GM21825 (cell line): Measurements from ENCODE around the gene MTA1.

Experiments
- ATAC-seq: cut with Tn5 transposase; IDR thresholded peaks from one replicate; pipeline ENCODE4 v1.9.1; 2021; ENCODE audit warnings: mild to moderate bottlenecking, moderate library complexity; ENCODE audit not compliant: unreplicated experiment

The MTA1 gene

DNA sequence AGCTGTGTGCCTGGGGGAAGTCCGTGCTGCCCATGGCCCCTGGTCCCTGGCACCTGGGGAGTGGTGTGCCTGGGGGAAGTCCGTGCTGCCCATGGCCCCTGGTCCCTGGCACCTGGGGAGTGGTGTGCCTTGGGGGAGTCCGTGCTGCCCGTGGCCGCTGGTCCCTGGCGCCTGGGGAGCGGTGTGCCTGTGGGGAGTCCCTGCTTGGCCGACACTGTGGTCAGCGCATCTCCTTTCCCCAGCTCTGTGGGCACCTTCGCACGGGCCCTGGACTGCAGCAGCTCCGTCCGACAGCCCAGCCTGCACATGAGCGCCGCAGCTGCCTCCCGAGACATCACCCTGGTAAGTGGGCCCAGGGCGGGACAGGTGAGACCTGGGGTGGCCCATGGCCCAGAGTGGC, 40.5 kb downstream of the MTA1 start:
- ATAC-seq = no peak

DNA sequence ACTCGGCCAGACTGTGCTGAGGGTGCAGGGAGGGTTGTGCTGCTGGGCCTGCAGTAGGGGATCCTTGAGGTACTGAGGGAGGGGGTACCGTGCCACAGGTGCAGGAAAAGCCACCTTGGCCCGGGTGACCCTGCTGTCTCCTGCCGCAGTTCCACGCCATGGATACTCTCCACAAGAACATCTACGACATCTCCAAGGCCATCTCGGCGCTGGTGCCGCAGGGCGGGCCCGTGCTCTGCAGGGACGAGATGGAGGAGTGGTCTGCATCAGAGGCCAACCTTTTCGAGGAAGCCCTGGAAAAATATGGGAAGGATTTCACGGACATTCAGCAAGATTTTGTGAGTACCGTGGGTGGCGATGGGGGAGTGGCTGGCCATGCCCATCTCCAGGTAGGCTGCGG, 41.0 kb downstream of the MTA1 start:
- no peak for ATAC-seq

DNA sequence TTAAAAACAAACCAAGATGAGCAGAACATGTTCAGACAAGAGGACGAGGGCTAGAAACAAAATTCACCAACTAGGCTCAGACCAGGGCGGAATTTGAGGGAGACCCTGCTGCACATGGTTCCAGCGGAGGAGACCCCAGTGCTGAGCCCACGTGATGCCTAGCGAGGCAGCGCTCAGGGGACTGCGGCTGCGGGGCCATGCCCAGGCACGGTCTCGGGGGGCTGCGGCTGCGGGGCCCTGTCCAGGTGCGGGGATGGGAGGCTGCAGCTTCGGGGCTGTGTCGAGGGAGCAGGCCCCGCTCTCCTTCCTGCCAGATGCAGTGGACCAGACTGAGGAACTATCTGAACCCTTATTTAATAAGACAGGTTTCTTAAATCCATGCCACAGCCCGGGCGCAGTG, 42.3 kb downstream of the MTA1 start:
- no peak for ATAC-seq

DNA sequence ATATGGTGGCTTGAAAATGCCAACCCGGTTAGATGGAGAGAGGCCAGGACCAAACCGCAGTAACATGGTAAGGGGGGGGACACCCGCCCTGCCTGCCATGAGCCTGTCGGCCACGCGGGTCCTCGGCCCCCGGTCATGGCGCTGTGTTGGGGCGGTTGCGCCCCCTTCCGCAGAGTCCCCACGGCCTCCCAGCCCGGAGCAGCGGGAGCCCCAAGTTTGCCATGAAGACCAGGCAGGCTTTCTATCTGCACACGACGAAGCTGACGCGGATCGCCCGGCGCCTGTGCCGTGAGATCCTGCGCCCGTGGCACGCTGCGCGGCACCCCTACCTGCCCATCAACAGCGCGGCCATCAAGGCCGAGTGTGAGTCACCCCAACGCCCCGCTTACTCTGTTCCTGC, 44.9 kb downstream of the MTA1 start:
- no peak for ATAC-seq

DNA sequence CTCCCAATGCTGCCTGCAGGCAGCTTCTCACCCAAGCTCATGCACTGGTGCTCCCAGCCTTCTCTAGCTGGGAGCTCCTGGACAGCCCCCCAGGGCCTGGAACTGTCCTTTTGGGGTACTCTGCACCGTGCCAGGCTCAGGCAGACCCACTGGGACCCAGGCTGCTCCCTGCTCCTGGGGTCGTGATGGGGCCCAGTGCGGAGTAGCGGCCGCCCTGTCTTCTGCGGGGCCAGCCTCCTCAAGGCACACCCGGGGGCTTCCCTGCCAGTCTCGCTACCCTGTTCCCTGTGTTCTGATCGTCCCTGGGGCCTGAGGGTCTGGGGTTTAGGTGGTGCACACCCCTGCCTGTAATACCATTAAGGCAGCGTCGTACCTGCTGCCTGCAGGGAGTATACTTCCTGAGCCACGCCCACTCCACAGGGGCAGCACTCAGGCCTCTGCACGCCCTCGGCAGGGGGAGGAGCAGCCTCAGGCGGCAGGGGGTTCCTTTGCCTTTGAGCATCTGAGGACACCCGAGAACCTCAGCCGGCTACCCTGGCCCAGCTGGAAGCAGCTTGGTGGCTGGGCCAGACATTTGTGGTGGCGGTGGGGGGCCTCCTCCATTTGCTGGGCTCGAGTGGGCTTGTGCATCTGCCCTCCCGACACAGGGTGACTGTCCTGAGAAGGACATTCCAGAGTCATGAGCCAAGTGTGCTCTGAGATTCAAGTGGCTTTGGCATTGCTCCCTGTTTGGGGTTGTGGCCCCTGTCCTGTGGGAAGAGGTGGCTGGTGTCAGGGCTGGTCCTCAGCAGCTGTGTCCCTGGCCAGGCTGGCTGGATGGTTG, 45.8 kb downstream of the MTA1 start:
- ATAC-seq = no peak

DNA sequence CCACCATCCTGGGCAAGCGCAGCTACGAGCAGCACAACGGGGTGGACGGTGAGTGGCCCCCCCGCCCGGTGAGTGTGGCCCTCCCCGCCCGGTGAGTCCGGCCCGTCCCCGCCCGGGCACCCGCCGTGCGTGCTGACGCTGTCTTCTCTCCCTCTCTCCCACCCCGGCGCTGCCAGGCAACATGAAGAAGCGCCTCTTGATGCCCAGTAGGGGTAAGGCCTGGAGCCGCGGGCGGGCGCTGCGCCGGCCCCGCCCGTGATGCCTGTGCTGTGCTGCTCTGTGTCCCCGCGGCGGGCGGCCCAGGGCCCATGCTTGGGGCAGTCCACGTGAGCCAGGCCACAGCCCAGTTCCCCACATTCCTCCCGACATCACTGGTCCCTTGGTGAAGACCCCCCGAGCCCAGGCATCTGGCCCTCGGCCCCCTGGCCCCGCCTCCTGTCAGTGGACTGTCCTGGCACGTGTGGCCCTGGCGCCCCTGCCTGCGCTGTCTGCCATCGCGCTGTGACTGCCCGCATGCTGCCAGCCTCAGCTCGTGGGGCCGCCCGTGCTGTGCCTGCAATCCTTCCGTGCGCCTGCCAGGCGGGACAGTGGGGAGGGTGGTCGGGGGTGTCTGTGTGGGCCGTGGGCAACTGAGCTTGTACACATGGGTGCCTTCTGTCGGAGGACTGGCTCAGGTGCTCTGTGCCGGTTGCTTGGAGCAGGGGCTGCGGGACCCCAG, 47.1 kb downstream of the MTA1 start:
- ATAC-seq = no peak

DNA sequence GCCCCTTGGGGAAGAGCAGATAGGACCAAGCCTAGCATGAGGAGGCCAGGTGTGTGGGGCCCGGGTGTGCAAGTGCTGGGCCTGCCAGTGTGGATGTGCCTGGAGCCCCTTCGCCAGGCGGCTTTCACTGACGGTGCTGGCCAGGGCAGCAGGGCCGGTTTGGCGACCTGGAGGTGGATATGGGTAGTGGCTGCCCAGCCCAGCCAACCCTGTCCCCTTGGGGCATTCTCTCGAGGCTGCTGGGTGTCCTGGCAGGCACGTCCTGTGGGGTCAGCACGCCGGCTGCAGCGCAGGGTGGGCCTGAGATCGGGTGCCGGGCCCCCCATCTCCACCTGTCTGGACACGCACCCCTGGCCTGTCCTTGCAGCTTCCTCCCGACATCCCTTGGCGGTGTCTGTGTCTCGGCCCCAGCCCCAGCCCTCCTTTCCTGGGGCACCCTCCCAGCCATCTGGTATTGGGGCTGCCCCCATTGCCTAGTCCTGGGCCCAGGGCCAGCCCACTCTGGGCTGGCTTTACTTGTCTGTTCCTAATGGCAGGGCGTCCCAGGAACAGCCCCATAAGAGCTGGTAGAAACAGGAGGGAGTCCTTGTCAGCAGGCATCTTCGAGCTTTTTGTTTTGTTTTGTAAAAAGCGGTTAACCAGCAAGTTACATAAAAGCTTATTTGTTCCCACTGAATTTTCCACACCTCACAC, 47.8 kb downstream of the MTA1 start:
- ATAC-seq = no peak

DNA sequence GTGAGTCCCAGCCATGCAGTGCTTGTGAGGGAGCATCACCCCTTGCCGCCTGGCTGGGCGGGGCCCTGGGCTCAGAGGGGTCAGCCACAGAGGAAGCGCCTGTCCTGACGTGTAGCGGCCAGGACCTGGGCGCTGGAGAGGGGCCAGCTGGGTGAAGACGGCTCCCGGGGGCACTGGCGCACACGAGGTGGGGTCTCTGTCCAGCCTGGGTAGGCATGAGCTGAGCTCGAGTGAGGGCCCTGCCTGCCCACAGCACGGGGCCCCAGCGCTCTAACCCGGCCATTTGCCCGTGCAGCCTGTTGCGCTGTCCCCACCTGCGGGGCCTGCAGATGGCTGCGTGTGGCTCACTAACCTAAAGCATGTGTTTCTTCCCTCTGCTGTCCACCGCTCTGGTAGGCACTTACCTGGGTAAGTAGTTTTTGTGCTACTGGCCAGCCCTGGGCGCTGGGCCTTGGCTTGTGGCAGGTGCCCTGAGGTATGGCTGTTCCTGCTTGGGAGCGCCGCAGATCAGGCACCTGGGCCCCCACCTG, 48.4 kb downstream of the MTA1 start:
- no peak for ATAC-seq

DNA sequence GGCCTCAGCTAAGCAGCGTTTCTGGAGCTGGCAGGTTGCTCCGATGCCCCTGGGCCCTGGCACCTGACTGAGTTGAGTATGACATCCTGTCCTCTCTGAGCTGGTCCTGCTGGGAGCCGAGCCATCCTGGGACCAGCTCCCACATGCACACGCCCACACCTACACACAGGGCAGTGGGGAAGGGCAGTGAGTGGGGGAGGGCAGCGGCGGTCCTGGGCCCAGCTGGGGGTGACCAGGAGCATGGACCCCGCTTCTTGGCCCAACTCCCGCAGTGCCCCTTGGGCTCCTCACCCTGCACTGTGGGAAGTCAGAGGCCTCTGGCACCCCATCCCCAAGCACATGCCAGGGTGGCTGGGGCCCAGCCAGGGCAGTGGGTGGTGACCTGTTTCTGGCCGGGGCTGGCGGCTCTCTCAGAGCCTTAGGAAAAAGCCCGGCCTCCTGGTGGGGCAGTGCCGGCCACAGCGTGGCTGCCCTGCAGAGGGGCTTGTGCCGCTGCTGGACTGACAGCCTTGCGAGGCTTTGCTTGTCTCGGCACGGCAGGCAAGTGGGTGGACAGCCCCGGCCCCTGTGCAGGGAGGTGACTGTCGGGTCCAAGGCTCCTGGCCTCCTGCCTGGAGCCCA, 49.1 kb downstream of the MTA1 start:
- ATAC-seq = no peak

DNA sequence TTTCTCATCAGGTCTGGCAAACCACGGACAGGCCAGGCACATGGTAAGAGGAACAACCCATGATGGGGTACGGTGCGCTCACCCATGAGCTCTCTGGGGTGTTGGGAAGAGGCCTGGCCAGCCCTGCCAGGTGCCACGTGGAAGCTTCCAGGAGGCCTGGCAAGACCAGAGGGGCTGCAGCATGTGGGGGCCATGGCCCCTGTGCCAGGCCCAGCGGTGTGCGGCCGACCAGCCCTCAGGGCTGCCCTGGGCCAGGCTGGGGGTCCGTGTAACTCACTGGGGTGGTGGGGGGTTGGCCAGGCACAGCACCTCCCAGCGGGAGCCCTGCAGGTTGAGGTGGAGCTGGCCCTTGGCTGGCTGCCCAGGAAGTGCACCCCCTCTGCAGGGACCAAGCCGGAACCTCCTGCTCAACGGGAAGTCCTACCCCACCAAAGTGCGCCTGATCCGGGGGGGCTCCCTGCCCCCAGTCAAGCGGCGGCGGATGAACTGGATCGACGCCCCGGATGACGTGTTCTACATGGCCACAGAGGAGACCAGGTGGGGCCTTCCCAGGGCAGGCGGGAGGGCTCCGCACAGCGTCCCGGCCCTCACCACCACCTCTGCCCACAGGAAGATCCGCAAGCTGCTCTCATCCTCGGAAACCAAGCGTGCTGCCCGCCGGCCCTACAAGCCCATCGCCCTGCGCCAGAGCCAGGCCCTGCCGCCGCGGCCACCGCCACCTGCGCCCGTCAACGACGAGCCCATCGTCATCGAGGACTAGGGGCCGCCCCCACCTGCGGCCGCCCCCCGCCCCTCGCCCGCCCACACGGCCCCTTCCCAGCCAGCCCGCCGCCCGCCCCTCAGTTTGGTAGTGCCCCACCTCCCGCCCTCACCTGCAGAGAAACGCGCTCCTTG, 50.1 kb downstream of the MTA1 start:
- ATAC-seq = no peak

DNA sequence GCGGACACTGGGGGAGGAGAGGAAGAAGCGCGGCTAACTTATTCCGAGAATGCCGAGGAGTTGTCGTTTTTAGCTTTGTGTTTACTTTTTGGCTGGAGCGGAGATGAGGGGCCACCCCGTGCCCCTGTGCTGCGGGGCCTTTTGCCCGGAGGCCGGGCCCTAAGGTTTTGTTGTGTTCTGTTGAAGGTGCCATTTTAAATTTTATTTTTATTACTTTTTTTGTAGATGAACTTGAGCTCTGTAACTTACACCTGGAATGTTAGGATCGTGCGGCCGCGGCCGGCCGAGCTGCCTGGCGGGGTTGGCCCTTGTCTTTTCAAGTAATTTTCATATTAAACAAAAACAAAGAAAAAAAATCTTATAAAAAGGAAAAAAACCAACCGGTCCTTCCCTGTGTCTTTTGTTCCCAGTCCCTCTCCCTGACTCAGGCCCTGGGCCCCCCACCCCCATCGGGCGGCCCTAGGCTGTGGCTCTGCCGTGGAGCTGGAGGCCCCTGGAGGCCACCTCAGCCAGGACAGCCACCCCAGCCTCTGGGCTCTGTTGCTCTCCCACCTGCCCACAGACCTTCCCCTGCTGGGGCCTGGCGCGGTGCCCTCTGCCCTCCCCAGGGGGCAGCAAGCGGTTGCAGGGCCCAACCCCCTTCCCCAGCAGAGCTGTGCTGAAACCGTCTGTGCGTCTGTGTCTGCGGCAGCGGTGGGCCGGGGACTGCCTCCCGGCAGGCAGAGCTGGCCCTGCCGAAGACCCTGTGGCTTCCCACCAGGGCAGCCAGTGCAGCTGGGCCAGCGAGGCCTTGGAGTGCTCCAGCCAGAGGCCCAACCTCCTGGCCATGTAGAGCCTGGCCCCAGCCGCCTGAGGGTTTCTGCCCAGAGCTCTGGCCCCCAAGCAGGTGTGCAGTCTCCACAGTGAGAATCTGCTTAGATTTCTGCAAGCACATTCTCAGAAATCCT, 51.0 kb downstream of the MTA1 start:
- ATAC-seq = no peak

DNA sequence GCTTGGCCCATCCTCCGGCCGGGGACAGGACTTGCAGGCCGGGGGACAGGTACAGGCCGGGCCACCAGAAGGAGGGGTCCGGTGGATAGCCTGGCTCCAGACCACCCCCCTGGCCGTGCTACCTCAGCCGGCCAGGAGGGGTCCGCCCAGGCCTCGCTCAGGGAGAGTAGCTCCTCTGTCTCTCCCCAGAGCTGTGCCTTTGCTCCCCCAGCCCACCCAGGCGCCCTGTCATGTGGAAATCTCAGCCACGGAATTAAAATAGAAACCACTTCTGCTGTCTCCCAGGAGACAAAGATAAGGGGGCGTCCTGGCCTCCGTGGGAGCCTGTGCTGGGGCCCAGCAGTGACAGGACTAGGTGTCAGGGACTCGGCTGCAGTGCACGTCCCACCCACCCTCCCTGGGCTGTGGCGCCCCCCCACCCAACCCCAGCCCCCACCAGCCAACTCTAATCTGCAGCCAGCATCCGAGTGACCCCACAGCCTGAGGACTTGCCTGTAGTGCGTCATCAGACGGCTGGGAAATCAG, 51.7 kb downstream of the MTA1 start:
- ATAC-seq = no peak

DNA sequence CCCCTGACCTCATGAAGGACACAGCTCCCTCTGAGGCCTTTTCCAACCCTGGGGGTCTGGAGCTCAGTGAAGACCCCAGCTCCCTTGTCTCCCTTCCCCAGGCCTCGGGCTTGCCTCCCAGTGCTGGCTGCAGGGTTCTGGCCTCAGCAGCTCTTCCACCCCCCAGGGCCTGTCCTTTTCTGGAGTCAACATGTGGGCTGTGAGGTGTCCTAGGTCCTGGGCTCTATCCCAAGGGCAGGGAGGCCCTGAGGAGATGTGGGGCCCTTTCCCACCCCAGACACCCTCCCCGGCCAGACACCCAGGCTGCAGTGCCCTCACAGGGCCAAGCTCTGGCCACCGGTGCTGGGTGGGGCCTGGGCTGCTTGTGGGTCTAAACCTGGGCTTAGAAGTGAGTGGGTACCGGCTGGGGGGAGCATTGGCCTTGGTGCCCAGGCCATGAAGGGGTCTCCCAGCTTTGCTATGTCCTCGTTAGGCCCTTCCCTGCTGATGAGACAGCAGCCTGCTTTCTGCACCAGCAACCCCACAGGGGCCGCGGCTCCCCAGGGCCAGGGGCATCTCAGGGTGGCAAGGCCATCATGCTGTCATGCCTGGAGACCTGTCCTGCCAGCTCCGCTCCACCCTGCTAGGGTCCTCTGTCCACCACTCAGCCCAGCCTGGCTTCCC, 52.3 kb downstream of the MTA1 start:
- no peak for ATAC-seq

DNA sequence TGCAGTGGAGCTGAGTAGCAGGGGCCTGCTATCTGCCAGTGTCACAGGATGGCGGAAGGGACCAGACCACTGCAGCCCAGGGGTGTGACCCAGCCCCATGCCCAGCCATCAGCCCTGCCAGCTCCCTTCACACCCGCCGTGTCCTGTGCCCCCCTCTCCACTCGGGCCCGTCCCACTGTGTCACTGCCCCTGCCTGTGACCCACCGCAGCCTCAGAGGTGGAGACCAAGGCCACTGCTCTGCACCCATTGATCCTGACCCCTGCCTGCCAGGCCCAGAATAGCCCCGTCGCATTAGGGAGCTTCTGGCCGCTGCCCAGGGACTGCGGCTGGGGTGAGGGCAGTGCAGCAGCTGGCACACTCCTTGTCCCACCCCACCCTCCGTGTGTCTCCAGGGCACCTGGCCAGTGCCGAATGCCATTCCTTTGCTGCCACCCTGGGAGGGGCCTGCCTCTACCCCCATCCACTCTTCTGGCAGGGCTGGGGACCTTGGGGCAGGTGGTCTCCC, 52.9 kb downstream of the MTA1 start:
- ATAC-seq = no peak

DNA sequence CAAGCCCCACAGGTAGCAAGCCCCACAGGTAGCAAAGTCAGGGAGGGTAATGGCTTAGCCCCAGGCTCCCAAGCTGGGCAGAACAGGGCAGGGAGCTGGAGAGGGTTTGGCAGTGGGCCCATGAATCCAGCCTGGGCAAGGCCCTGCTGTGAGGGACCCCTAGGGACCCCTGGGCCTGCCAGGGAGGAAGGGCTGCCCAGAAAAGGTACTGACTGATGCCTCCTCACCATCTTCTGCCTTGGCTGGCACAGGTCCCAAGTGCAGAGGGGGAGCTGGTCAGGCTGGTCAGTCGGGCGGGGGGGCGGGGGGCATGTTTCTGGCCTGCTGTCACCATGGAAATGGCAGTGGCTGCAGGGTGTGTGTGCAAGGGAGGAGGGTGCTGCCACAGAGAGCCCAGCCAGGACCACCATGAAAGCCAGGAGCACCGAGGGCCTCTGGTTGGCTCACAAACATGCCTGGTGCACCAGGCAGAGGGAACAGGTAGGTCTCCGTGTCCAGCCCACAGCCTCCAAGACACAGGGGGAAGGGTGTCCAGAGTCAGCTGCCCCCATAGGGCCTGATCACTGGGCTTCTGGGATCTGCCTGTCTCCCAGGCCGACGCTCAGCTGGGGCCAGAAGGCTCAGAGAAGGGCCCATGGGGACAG, 53.5 kb downstream of the MTA1 start:
- ATAC-seq = no peak

DNA sequence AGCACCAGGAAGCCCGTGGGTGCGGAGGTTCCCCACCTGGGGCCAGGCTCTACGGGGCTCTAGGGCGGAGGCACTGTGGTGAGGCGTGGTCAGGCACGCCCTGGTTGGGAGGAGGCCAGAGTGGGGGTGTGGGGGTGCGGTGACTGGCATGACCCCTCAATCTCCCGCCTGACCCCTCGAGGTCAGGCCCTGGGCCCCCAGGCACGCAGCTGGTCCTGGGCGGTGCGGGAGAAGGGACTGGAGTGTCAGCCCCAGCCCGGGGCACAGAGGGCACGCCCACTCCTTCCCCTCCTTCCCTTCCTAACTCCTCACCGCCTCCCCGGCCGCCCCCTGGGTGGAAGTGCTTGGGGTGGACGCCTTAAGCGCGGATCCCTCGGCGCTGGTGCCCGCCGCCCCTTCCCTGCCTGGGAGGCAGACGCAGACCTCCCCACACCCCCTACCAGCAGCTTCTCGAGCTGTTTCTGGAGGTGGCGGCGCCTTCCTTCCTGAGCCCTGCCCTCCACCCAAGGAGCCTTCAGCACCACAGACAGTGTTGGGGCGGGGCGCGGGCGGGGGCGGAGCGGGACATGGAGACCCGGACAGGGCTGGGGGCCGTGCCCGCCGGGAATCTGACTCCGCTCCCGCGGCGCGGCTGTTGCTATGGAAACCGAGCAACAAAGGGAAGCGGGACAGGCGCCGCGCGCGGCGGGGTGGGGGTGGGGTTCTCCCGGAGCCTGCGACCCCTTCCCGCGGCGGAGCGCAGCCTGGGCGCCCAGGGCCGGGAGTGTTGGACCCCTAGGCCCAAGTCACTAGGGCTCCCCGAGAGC, 54.3 kb downstream of the MTA1 start:
- ATAC-seq = no peak
